Dedifferentiated amniotic fluid mesenchymal stem cell (primary cell): Measurements from ENCODE around the gene AKT2.
"Not testable (repeated sequence)": the region's sequence is repeated elsewhere in the genome, so short reads cannot be mapped to it uniquely, and the experiment has no call there.

Experiments used
- DNase-seq: peaks from one replicate; pipeline ENCODE4 v3.0.0-alpha.2; 2016; ENCODE audit errors: extremely low spot score

AKT2 gene

GRCh38 chr19:40284501-40285352, at the start of gene AKT2:
Gene AKT2, minus strand, starts transcription at chr19:40285345. Its CDS starts 20,078 bp downstream, at chr19:40265267.
- peak; percentile 17 for DNase-seq

DNA sequence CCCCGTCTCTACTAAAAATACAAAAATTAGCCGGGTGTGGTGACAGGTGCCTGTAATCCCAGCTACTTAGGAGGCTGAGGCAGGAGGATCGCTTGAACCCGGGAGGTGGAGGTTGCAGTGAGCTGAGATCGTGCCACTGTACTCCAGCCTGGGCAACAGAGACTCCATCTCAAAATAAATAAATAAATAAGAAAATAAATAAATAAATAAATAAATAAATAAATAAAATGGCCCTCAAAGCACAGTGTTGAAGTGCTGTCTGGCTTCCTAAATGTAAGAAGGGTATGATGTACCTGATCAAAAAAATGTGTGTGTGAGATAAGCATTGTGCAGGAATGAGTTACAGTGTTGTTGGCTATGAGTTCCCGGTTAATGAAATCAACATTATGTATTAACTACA, 47.9 kb upstream of the AKT2 start:
- DNase-seq, result not testable (repeated sequence)

- DNase-seq, result no peak
Observed at GRCh38 chr19:40332669-40333068, 47.5 kb upstream of the AKT2 start.

GRCh38 chr19:40331052-40331451, 45.9 kb upstream of the AKT2 start:
- no peak for DNase-seq

DNA sequence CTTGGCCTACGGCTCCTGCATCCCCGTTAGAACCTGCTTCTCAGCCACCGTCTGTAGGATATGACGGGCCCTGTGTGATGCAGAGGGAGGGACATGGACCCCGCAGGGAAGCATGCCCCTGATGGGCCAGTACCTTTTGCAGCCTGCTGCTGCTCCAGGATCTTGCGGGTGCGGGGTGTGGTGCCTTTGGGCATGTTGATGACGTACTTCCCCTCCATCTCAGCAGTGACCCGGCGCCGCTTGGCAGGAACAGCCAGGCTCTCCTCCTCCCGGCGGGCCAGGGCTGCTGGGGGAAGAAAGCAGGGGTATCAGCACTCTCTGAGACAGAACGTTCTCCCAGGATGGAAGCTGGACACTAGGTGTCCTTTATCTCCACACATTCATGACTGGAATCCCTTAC, 41.1 kb upstream of the AKT2 start:
- DNase-seq, result no peak

DNA sequence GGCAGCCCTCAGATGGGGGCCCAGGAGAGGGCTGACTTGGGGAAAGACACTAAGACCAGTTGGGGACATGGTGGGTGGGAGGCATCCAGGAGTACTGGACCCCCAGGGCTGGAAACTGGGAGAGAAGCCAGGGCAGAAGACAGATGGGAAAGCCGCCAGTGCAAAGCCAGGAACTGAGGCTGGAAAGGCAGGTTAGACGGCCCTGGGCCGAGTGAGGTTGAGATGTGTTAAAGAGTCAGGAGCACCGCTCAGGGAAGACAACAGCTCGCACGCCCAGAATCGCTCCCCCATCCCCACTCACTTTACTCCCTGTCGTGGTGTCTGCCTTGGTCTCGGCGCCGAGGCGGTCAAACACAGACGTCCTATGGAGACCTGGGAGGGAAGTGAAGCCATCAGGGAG, 38.6 kb upstream of the AKT2 start:
- DNase-seq, result no peak

- DNase-seq, result no peak
Observed at GRCh38 chr19:40322951-40323615, 37.9 kb upstream of the AKT2 start.

DNA sequence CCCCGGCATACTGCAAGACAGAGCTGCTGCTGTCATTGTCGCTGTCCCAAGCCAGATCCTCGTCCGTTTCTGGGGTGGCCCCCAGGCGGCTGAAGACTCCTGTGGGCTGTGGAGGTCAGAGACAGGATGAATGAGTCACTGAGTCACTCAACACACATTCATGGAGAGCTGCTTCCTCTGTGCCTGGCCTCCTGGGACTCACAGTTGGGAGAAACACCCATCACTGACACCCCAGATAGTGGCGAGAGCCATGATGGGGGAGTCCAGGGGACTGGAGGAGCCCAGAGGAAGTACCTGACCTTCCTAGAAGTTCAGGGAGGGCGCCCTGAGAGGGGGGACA, 37.1 kb upstream of the AKT2 start:
- DNase-seq, result no peak

DNA sequence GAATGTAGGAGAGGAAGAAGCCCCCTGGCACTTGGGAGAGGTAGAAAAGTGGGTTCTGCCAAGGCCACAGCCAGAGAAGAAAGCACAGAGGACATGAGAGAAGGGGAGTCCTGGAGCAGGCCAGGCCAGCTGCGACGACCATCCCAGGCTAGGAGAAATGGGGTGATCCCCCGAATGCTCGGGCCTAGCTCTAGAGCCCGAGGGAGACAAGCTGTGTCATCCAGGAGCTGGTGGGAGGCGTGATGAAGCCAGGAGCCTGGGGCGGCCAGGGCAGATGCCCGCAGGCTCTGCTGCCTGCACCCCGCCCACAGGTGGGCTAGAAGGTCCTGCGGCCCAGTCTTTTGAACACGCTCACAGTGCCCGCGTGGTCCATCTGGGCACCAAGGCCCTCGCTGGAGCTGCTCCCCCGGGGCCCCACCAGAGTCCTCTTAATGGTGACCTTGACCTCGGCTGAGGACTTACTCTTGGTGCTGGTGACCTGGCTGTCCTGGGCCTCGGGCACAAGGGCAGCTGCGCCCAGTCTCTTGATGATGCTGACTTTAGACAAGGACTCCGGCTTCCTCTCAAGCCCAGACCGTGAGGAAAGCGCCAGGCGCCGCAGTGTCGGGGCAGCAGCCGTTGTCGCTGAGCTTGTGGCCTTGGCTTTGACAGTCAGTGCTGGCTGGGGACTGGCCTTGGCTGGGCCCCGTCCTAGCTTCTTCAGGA, 36.6 kb upstream of the AKT2 start:
- no peak for DNase-seq

- DNase-seq, result no peak
Observed at GRCh38 chr19:40321076-40321475, 35.9 kb upstream of the AKT2 start.

DNA sequence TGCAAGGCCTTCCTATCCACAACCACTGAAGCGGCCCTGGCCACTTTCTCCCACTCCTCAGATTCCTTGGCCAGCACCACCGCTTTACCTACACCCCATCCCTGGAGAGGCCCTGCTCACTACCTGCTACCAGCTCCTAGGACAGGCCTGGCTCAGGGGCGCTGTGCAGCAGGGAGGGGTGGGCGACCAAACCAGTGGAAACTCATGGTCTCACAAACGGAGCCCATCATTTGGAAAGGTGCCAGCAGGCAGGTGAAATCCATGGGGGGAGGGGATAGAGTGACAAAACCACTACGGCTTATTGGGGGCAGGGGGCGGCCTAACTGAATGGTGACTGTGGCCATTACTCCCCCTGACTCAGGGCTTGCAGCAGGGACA, 35.4 kb upstream of the AKT2 start:
- no peak for DNase-seq

- DNase-seq, result no peak
Observed at GRCh38 chr19:40317338-40317737, 32.2 kb upstream of the AKT2 start.

DNA sequence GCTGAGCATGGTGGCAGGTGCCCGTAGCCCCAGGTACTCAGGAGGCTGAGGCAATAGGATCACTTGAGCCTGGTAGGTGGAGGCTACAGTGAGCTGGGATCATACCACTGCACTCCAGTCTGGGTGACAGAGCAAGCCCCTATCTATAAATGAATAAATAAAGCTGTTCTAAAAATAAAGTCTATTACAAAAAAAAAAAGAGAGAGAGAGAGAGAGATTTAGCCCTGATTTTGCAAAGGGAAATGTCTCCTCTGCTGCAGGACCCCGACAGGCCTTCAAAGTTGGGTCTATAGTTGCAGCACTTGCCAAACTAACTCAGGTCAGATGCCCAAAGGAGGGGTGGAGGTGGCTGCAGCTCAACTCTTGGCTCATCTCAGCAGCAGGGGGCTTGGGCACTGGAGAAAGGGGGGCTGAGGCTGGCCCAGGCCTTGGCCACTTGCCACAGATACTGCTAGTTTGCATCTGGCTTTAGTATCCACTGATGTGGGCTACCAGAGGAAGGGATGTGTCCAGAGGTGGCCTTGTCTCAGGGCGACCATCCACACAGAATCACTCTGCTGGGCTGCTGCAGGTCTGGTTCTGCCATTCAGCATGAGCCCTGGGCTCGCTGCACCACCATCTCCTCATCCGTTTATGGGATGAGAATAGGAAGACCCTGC, 30.8 kb upstream of the AKT2 start:
- DNase-seq, result no peak

- no peak for DNase-seq
Observed at GRCh38 chr19:40314656-40315055, 29.5 kb upstream of the AKT2 start.

DNA sequence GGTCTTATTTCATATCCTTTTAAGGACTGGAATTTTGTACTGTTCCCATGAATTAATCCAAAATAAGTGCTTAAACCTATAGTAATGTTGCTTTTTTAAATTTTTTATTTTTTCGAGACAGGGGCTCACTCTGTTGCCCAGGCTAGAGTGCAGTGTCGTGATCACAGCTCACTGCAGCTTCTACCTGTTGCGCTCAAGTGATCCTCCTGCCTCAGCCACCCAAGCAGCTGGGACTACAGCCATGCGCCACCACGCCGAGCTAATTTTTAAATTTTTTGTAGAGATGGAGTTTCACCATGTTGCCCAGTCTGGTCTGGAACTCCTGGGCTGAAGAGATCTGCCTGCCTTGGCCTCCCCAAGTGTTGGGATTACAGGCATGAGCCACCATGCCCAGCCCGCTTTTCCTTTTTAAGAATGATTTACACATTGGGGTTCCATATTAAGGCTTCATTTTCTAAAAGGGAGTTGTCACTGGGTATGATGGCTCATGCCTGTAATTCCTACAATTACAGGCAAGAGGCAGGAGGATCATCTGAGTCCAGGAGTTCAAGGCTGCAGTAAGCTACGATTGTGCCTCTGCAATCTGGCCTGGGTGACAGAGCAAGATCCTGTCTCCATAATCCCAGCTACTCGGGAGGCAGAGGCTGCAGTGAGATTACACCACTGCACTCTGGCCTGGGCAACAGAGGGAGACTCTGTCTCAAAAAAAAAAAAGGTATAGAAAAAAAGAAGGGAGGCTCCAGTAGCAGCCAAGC, 28.3 kb upstream of the AKT2 start:
- no peak for DNase-seq

GRCh38 chr19:40312533-40312932, 27.4 kb upstream of the AKT2 start:
- no peak for DNase-seq

DNA sequence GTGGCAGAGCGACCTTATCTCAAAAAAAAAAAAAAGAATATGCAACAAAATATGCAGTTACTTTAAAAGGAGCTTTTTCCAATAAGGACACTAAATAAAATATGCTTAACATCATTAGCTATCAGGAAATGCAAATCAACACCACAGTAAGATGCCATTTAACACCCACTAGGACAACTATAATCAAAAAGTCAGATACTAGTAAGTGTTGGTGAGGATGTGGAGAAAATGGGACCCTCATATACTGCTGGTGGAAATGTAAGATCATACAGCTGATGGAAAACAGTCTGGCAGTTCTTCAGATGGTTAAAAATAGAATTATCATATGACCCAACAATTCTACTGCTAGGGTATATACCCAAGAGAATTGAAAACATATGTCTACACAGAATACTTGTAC, 24.5 kb upstream of the AKT2 start:
- DNase-seq, result no peak

DNA sequence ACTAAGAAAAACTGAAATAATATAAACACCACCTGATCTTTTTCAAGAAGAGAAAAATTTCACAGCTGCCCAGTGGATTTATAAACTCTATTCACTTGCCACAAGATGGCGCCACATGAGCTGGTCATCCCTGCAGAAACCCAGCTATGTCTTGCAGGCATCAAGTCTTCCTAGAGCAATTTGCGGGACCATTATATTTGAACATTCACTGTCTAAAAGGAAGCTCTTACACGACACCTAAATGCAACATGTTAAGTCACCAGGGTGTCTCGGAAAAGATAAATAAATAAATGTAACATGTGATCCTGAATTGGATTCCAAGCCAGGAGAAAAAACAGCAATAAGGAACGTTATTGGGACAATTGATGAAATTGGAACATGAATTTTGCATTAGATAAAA, 20.3 kb upstream of the AKT2 start:
- DNase-seq, result peak; percentile 89

- no peak for DNase-seq
Observed at GRCh38 chr19:40304306-40304705, 19.2 kb upstream of the AKT2 start.

DNA sequence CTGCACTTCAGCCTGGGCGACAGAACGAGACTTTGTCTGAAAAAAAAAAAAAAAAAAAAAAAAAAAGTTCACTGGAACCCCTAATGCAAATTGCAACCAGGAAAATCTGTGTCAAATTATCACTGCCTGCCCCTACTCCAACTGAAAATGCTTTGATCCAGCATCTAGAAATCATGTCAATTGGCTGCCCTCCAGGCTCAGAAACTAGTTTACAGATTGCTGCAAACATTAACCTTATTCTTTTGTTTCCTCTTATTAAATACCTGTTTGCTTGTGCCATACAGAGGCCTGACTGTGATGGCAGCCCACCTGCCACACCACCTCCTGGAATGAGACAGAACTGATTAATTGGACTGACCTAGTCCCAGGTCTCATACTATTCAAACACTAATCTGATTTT, 18.6 kb upstream of the AKT2 start:
- DNase-seq, result no peak

- DNase-seq, result no peak
Observed at GRCh38 chr19:40302224-40303011, 17.3 kb upstream of the AKT2 start.
